Coronary artery (tissue), 2 donors: ENCODE data around the gene HCAR2.
"Not testable (repeated sequence)": the region's sequence is repeated elsewhere in the genome, so short reads cannot be mapped to it uniquely, and the experiment has no call there.

Source experiments
- DNase-seq: peaks from one replicate; pipeline ENCODE4 v3.0.0-alpha.2; 2017; ENCODE audit warnings: low spot score
- H3K27ac ChIP-seq, 2 donors: fragments of 200-600 bp; sonication (generic); one replicate each; pipeline ENCODE4 v1.5.1; 2016 to 2019
- H3K4me3 ChIP-seq: fragments of 200-600 bp; sonication (generic); 2 replicates; pipeline ENCODE4 v1.5.1; 2016; ENCODE audit warnings: mild to moderate bottlenecking, moderate library complexity
- TF ChIP-seq, protein P1 (sequence below): fragments of 200-600 bp; sonication (generic); IDR thresholded peaks from one replicate; pipeline ENCODE4 v1.5.1; 2019; ENCODE audit warnings: antibody characterized with exemption

HCAR2 gene

DNA sequence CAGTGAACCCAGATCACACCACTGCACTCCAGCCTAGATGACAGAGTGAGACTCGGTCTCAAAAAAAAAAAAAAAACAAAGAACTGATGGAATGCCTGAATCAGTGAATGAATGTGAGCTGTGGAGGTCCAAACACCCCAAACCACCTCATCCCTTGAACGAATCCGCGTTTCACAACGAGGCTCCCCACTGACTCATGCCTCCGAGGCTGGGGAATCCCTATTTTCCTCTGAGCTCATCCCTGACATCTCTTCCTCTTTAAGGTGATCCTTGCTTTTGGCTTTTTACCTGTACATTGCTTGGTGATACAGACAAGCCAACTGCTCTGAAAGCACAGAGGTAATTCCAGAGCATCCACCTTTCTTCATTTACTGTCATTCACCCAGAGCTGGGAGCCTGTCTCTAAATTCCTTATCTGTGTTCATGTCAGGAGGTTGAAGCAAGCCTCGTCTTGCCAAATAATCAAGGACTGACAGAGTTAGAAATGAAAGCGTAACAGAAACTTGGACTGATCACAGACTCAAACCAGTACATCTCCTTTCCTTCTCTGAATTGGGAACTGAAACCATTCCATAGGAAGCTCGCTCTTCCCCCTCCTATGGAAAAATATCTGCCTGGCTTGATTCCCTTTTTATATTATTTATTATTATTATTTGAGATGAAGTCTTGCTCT is 3.0 kb downstream of the HCAR2 start:
- not testable (repeated sequence) for H3K27ac ChIP-seq, DNase-seq, H3K4me3 ChIP-seq

DNA sequence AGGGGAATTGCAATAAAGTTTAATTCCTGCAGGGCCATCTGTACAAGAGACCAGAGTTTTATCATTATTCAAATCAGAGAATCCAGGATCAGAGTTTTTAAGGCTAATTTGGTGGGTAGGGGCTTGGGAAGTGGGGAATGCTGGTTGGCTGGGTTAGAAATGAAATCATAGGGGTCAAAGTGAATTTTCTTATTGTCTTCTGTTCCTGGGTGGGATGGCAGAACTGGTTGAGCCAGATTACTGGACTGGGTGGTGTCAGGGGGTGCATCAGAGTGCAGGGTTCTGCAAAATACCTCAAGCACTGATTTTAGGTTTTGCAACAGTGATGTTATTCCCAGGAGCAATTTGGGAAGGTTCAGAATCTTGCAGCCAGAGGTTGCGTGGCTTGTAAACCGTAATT is 6.2 kb downstream of the HCAR2 start:
- not testable (repeated sequence) for H3K27ac ChIP-seq, H3K4me3 ChIP-seq, DNase-seq

DNA sequence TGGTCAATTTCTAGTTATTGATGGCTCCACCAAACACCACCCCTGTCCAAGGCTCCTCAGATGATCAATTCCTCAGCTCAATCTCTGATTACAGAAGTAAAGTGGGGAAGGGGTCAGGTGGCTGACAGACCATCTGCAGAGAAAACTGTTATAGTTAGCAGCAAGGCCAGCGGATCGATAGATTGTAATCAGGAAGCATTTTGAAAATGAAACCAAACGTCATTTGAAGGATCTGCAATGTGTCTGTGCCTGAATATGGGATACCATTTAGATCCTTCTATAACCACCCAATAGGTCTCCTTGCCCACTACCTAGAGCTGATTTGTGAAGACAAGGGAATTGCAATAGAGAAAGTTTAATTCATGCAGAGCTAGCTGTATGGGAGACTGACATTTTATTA is 11.6 kb downstream of the HCAR2 start:
- TF ChIP-seq, protein P1, sequence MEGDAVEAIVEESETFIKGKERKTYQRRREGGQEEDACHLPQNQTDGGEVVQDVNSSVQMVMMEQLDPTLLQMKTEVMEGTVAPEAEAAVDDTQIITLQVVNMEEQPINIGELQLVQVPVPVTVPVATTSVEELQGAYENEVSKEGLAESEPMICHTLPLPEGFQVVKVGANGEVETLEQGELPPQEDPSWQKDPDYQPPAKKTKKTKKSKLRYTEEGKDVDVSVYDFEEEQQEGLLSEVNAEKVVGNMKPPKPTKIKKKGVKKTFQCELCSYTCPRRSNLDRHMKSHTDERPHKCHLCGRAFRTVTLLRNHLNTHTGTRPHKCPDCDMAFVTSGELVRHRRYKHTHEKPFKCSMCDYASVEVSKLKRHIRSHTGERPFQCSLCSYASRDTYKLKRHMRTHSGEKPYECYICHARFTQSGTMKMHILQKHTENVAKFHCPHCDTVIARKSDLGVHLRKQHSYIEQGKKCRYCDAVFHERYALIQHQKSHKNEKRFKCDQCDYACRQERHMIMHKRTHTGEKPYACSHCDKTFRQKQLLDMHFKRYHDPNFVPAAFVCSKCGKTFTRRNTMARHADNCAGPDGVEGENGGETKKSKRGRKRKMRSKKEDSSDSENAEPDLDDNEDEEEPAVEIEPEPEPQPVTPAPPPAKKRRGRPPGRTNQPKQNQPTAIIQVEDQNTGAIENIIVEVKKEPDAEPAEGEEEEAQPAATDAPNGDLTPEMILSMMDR, result no peak
- Histone ChIP-seq H3K4me3 (no peak overlapping the region), H3K27ac (no peak overlapping the region)
- DNase-seq, result no peak

DNA sequence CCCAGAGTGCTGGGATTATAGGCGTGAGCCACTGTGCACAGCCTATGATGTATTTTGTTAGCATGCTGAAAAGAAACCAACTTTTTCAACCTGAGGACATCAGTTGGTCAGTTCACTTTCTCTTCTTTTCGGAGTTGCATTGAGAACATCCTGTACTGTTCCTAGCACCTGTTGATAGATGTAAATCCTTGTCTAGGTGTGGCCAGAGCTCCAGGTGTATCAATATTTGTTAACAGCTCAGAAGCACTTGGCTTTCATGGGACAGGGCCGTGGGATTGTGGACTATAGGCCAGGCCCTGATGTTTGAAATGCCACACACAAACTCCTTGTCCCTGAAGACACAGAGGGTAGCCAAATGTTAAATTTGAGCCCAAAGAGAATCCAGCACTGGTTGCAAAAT is 14.9 kb downstream of the HCAR2 start:
- no peak overlapping the region for H3K27ac ChIP-seq
- H3K4me3 ChIP-seq, result no peak overlapping the region
- TF ChIP-seq, protein P1, result no peak
- DNase-seq, result no peak

DNA sequence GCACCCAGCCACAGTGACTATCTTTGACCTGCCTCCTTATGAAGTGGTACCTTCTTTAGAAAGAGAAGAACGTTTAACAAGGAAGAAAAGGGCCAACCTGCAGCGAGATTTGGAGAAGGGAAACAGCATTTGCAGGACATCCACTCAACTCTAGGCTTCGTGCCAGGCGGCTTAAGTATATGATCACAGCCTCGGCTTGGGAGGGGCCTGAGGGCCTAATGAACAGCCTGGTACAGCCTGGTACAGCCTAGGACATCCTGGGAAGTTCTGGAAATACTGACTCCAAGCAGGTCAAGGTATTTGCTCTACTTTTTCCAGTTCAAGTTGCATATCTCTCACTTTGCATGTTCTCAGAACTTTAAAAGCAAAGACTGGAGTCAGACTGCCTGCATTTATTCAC is 16.1 kb downstream of the HCAR2 start:
- TF ChIP-seq, protein P1, result no peak
- DNase-seq, result no peak
- Histone ChIP-seq H3K27ac (no peak overlapping the region), H3K4me3 (no peak overlapping the region)

DNA sequence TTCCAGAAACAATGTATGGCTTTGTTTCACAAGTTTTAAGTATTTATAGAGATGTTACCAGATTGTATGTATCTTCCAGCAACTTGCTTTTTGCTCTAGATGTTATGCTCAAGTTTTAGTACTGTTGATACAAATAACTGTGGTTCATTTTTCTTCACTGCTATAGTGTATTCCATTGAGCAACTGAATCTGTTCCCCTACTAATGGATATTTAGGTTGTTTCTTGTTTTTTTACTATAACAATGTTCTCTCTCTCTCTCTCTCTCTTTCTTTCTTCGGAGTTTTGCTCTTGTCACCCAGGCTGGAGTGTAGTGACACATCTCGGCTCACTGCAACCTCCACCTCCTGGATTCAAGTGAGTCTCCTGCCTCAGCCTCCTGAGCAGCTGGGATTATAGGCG is 16.6 kb downstream of the HCAR2 start:
- DNase-seq, result no peak
- Histone ChIP-seq H3K4me3 (no peak overlapping the region), H3K27ac (no peak overlapping the region)
- TF ChIP-seq, protein P1, result no peak

DNA sequence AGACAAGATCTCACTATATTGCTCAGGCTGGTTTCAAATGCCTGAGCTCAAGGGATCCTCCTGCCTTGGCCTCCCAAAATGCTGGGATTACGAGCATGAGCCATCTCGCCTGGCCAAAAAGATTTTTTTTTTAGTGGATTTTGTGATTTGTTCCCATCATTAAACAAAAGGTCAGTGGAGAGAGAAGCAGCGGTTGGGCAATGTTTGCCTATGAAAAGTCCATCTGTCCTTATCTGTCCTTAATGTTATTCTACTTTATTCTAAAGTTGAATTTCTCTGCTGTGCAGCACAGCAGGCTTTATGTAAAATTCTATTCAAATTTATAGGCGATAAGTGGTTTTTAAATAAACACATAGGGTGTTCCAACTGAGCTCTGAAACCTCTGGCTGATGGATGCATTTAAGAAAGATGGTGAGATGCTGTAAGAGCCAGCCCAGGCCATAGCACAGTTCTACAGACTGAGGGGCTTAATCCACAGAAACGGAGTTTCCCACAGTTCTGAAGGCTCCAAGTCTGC is 18.8 kb downstream of the HCAR2 start:
- Histone ChIP-seq H3K27ac (no peak overlapping the region), H3K4me3 (no peak overlapping the region)
- DNase-seq, result no peak
- TF ChIP-seq, protein P1, result no peak

DNA sequence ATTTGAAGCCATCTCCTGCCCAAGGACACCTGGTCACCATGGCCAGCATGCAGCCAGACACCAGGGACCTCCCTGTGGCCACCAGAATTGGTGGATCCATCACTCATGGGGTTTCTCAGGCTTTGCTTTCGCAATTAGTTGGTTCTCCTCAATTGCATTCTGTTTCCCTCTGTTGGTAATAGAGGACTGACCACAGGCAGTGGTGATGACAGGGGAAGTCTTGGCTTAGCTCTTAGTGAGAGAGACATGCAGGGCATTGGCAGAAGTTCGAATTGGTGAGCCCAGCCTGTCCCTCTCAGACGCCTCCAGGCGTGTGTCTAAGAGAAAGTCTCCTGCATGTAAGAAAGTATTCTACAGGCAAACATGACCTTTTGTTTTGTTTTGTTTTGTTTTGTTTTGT is 21.3 kb downstream of the HCAR2 start:
- TF ChIP-seq, protein P1, result no peak
- no peak overlapping the region for H3K4me3 ChIP-seq
- no peak for DNase-seq
- H3K27ac ChIP-seq, result no peak overlapping the region

DNA sequence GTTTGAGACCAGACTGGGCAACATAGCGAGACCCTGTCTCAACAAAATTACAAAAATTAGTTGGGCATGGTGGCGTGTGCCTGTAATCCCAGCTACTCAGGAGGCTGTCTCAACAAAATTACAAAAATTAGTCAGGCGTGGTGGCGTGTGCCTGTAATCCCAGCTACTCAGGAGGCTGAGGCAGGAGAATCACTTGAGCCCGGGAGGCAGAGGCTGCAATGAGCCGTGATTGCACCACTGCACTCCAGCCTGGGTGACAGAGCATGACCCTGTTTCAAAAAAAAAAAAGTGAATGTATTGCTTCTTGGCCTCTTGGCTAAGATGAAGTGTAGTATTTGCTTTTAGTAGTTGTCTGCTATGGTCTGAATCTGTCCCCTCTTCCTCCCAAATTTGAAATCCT is 22.2 kb downstream of the HCAR2 start:
- H3K4me3 ChIP-seq, H3K27ac ChIP-seq, DNase-seq: not testable (repeated sequence)

DNA sequence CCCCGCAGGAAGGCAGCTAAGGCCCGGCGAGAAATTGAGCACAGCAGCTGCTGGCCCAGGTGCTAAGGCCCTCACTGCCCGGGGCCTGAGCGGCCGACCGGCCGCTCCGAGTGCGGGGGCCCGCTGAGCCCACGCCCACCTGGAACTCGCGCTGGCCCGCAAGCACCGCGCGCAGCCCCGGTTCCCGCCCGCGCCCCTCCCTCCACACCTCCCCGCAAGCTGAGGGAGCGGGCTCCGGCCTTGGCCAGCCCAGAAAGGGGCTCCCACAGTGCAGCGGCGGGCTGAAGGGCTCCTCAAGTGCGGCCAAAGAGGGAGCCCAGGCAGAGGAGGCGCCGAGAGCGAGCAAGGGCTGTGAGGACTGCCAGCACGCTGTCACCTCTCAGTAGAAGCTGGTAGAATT is 26.4 kb downstream of the HCAR2 start:
- DNase-seq, H3K4me3 ChIP-seq: not testable (repeated sequence)

DNA sequence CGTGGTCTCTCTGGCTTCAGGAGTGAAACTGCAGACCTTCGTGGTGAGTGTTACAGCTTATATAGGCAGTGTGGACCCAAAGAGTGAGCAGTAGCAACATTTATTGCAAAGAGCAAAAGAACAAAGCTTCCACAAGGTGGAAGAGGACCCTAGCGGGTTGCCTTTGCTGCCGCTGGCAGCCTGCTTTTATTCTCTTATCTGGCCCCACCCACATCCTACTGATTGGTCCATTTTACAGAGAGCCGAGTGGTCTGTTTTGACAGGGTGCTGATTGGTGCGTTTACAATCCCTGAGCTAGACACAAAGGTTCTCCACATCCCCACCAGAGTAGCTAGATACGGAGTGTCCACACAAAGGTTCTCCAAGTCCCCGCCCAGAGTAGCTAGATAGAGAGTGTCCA is 27.1 kb downstream of the HCAR2 start:
- H3K27ac ChIP-seq, DNase-seq, H3K4me3 ChIP-seq: not testable (repeated sequence)

More for the DNA sequence above, 26.4 kb downstream of the HCAR2 start:
- H3K27ac ChIP-seq, result not testable (repeated sequence)
